ENCODE results near the gene BLTP3B. TPM values are rescaled to one million over a fixed set of nuclear protein-coding genes. Genes with fewer than 3 reads are reported as not detected.
"Not testable (repeated sequence)": the region's sequence is repeated elsewhere in the genome, so short reads cannot be mapped to it uniquely, and the experiment has no call there.

Gene BLTP3B
- total and polyA plus RNA-seq, 2 of the 13 experiments (the other 11 are each of a cell fraction or from before 2014, with no cell fraction given) = 15.6 to 24.4 TPM

DNA sequence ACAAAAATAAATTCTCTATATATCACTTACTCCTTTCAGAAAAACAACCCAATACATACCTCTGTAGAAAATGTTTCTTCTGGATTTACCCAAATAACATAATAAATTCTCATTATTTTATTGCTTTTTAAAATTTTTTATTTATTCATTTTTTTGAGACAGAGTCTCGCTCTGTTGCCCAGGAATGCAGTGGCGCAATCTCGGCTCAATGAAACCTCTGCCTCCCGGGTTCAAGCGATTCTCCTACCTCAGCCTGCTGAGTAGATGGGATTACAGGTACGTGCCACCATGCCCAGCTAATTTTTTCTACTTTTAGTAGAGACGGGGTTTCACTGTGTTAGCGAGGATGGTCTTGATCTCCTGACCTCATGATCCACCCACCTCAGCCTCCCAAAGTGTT lies 33.8 kb upstream of the BLTP3B start:
- ATAC-seq; FAIRE-seq; H3K27ac ChIP-seq (ENCODE audit: extremely low read length, insufficient read depth, low read length); POLR2A ChIA-PET; H3K4me3 ChIP-seq (replicated peaks in 1 of 3; ENCODE audit: insufficient read depth in 1 of 3, low read depth in 2 of 3, low read length in 3 of 3); H2AFZ ChIP-seq (ENCODE audit: low read length); H4K20me1 ChIP-seq (ENCODE audit: insufficient read depth, low read length); in situ Hi-C loops (cut with HindIII; ENCODE audit: extremely low pct_ligation_motif_present, low pct_unique_long_range_greater_than_20kb); BruUV-seq (replicated peaks); H3K4me2 ChIP-seq (ENCODE audit: low read depth, low read length); DNase-seq (ENCODE audit: low spot score); H3K79me2 ChIP-seq (ENCODE audit: insufficient read depth, low read length); H3K9ac ChIP-seq (ENCODE audit: insufficient read depth, low read depth, low read length); H3K9me3 ChIP-seq (ENCODE audit: low read length); intact Hi-C loops (cut with micrococcal nuclease; ENCODE audit: unreplicated experiment); H3K27me3 ChIP-seq (ENCODE audit: control insufficient read depth in 1 of 2, insufficient read depth in 2 of 2, low read length in 2 of 2); CTCF ChIA-PET (ENCODE audit: low intra/inter-chr PET ratio, low total read pairs): not testable (repeated sequence)
- 96% methylated on average over 8 of the region's 8 CpGs for WGBS (ENCODE audit: low lambda C conversion rate)
- peaks cover 2 to 19% of the 10 kb centered on the region in 2 experiments; a peak in 4 of 5 replicates for H3K36me3 ChIP-seq (replicated peaks in 1 of 2; ENCODE audit: control insufficient read depth in 1 of 2, insufficient read depth in 2 of 2, low read length in 2 of 2)
- H3K4me1 ChIP-seq (ENCODE audit: insufficient read depth, low read length) = peaks cover 23% of the 10 kb centered on the region

DNA sequence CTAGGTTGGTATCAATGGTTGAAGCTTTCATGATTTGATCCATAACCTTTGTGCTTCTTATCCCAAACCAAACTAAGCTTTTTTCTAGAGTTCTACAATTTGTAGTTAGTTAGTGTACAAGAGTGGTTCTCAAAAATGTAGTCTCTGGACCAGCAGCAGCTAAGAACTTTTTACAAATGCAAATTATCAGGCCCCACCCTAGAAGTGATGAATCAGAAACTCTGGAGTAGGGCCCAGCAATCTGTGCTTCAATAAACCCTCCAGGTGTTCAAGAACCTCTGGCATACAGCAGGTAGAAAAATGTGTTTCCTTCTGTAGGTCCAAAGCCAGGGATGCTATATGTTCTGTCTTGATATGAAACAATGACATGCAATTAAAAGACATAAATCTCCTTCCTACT lies 31.8 kb upstream of the BLTP3B start:
- DNase-seq (ENCODE audit: low spot score) (no peak), FAIRE-seq (no peak), ATAC-seq (no peak)
- H3K79me2 ChIP-seq (ENCODE audit: insufficient read depth, low read length) = no peaks in the 10 kb centered on the region
- no TSS peak for BruUV-seq (replicated peaks)
- in situ Hi-C loops (cut with HindIII; ENCODE audit: extremely low pct_ligation_motif_present, low pct_unique_long_range_greater_than_20kb) = no loop called here
- H3K4me3 ChIP-seq (replicated peaks in 1 of 3; ENCODE audit: insufficient read depth in 1 of 3, low read depth in 2 of 3, low read length in 3 of 3) = no peak overlapping the region
- no peaks in the 10 kb centered on the region for H4K20me1 ChIP-seq (ENCODE audit: insufficient read depth, low read length)
- no peak overlapping the region for H3K4me2 ChIP-seq (ENCODE audit: low read depth, low read length)
- H3K9ac ChIP-seq (ENCODE audit: insufficient read depth, low read depth, low read length) = no peak overlapping the region
- no peak overlapping the region for H2AFZ ChIP-seq (ENCODE audit: low read length)
- no peaks in the 10 kb centered on the region for H3K27me3 ChIP-seq (ENCODE audit: control insufficient read depth in 1 of 2, insufficient read depth in 2 of 2, low read length in 2 of 2)
- H3K4me1 ChIP-seq (ENCODE audit: insufficient read depth, low read length) = peaks cover 27% of the 10 kb centered on the region
- CTCF ChIA-PET (ENCODE audit: low intra/inter-chr PET ratio, low total read pairs) = no interaction called here
- POLR2A ChIA-PET = no interaction called here
- H3K27ac ChIP-seq (ENCODE audit: extremely low read length, insufficient read depth, low read length) = no peak overlapping the region
- intact Hi-C loops (cut with micrococcal nuclease; ENCODE audit: unreplicated experiment) = no loop called here
- H3K36me3 ChIP-seq (replicated peaks in 1 of 2; ENCODE audit: control insufficient read depth in 1 of 2, insufficient read depth in 2 of 2, low read length in 2 of 2) = peaks cover 2 to 13% of the 10 kb centered on the region in 2 experiments; a peak in 4 of 5 replicates
- no peaks in the 10 kb centered on the region for H3K9me3 ChIP-seq (ENCODE audit: low read length)
- TF ChIP-seq, protein P1, sequence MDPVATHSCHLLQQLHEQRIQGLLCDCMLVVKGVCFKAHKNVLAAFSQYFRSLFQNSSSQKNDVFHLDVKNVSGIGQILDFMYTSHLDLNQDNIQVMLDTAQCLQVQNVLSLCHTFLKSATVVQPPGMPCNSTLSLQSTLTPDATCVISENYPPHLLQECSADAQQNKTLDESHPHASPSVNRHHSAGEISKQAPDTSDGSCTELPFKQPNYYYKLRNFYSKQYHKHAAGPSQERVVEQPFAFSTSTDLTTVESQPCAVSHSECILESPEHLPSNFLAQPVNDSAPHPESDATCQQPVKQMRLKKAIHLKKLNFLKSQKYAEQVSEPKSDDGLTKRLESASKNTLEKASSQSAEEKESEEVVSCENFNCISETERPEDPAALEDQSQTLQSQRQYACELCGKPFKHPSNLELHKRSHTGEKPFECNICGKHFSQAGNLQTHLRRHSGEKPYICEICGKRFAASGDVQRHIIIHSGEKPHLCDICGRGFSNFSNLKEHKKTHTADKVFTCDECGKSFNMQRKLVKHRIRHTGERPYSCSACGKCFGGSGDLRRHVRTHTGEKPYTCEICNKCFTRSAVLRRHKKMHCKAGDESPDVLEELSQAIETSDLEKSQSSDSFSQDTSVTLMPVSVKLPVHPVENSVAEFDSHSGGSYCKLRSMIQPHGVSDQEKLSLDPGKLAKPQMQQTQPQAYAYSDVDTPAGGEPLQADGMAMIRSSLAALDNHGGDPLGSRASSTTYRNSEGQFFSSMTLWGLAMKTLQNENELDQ (CRISPR knock-in tag; IDR thresholded peaks at IDR 0.05; ENCODE audit: borderline replicate concordance) = no peak
- TF ChIP-seq, protein P2, sequence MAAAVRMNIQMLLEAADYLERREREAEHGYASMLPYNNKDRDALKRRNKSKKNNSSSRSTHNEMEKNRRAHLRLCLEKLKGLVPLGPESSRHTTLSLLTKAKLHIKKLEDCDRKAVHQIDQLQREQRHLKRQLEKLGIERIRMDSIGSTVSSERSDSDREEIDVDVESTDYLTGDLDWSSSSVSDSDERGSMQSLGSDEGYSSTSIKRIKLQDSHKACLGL (CRISPR knock-in tag; IDR thresholded peaks at IDR 0.05) = no peak
- no peak for TF ChIP-seq MBD4 (IDR thresholded peaks at IDR 0.05; ENCODE audit: borderline replicate concordance, low read length)
- no peak for TF ChIP-seq SRF (IDR thresholded peaks at IDR 0.05; ENCODE audit: low read depth, low read length)
- TF ChIP-seq, protein P3, sequence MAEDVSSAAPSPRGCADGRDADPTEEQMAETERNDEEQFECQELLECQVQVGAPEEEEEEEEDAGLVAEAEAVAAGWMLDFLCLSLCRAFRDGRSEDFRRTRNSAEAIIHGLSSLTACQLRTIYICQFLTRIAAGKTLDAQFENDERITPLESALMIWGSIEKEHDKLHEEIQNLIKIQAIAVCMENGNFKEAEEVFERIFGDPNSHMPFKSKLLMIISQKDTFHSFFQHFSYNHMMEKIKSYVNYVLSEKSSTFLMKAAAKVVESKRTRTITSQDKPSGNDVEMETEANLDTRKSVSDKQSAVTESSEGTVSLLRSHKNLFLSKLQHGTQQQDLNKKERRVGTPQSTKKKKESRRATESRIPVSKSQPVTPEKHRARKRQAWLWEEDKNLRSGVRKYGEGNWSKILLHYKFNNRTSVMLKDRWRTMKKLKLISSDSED (CRISPR knock-in tag; IDR thresholded peaks at IDR 0.05) = no peak
- no peak for TF ChIP-seq SIX4 (CRISPR knock-in tag; IDR thresholded peaks at IDR 0.05)
- no peak for TF ChIP-seq TEAD3 (CRISPR knock-in tag; optimal IDR thresholded peaks at IDR 0.05; ENCODE audit: borderline replicate concordance)
- TF ChIP-seq ZNF251 (CRISPR knock-in tag; IDR thresholded peaks at IDR 0.05) = no peak
- TF ChIP-seq, protein P4, sequence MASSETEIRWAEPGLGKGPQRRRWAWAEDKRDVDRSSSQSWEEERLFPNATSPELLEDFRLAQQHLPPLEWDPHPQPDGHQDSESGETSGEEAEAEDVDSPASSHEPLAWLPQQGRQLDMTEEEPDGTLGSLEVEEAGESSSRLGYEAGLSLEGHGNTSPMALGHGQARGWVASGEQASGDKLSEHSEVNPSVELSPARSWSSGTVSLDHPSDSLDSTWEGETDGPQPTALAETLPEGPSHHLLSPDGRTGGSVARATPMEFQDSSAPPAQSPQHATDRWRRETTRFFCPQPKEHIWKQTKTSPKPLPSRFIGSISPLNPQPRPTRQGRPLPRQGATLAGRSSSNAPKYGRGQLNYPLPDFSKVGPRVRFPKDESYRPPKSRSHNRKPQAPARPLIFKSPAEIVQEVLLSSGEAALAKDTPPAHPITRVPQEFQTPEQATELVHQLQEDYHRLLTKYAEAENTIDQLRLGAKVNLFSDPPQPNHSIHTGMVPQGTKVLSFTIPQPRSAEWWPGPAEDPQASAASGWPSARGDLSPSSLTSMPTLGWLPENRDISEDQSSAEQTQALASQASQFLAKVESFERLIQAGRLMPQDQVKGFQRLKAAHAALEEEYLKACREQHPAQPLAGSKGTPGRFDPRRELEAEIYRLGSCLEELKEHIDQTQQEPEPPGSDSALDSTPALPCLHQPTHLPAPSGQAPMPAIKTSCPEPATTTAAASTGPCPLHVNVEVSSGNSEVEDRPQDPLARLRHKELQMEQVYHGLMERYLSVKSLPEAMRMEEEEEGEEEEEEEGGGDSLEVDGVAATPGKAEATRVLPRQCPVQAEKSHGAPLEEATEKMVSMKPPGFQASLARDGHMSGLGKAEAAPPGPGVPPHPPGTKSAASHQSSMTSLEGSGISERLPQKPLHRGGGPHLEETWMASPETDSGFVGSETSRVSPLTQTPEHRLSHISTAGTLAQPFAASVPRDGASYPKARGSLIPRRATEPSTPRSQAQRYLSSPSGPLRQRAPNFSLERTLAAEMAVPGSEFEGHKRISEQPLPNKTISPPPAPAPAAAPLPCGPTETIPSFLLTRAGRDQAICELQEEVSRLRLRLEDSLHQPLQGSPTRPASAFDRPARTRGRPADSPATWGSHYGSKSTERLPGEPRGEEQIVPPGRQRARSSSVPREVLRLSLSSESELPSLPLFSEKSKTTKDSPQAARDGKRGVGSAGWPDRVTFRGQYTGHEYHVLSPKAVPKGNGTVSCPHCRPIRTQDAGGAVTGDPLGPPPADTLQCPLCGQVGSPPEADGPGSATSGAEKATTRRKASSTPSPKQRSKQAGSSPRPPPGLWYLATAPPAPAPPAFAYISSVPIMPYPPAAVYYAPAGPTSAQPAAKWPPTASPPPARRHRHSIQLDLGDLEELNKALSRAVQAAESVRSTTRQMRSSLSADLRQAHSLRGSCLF (CRISPR knock-in tag; IDR thresholded peaks at IDR 0.05; ENCODE audit: borderline replicate concordance) = no peak

All from HepG2 (cell line).